Common myeloid progenitor, CD34-positive (primary cell): ENCODE measurements around the gene PPP1R11.

Experiments used
- CTCF ChIA-PET: fragments of 350-600 bp; sonication (Branson Sonifier 250); formaldehyde crosslinking; loops from one replicate; lab custom pipeline; 2021; ENCODE audit warnings: antibody characterized with exemption; lab: Charles Lee
- POLR2A ChIA-PET: fragments of 350-600 bp; sonication (Branson Sonifier 250); formaldehyde crosslinking; loops from one replicate; lab custom pipeline; 2021; ENCODE audit warnings: antibody characterized with exemption; lab: Charles Lee
- DNase-seq, 3 donors: peaks; one replicate each; pipeline versions ENCODE4 v3.0.0 to v3.0.0-alpha.2; 2013
- H3K27ac ChIP-seq, 2 experiments: 1 replicate in 1 of 2; 2 replicates in 1 of 2; pipeline ENCODE4 v1.7.0; 2013; ENCODE audit warnings: inconsistent platforms in 2 of 2, low read length in 2 of 2, mild to moderate bottlenecking in 2 of 2, low read depth in 1 of 2, moderate library complexity in 1 of 2; ENCODE audit not compliant: severe bottlenecking in 2 of 2, insufficient read depth in 1 of 2, poor library complexity in 1 of 2
- H3K27me3 ChIP-seq, 5 experiments: replicated peaks in 2 of 5; 1 replicate in 3 of 5; 2 replicates in 2 of 5; pipeline versions ENCODE4 v1.6.1 to v1.7.0; 2013; ENCODE audit warnings: low read length in 4 of 5, mild to moderate bottlenecking in 2 of 5, moderate library complexity in 2 of 5, inconsistent platforms in 1 of 5; ENCODE audit not compliant: insufficient read depth in 5 of 5, control insufficient read depth in 4 of 5
- H3K36me3 ChIP-seq, 4 experiments: 1 replicate in 2 of 4; 2 replicates in 2 of 4; pipeline versions ENCODE4 v1.6.1 to v1.7.0; 2013; ENCODE audit warnings: low read length in 3 of 4, control low read depth in 1 of 4, mild to moderate bottlenecking in 1 of 4; ENCODE audit not compliant: control insufficient read depth in 4 of 4, insufficient read depth in 4 of 4
- H3K4me1 ChIP-seq, 4 experiments: 1 replicate in 3 of 4; 2 replicates in 1 of 4; pipeline versions ENCODE4 v1.6.1 to v1.7.1; 2013; ENCODE audit warnings: low read length in 3 of 4, mild to moderate bottlenecking in 3 of 4, control low read depth in 1 of 4, inconsistent platforms in 1 of 4, moderate library complexity in 1 of 4; ENCODE audit not compliant: control insufficient read depth in 4 of 4, insufficient read depth in 4 of 4; ENCODE audit errors: control extremely low read depth in 1 of 4
- H3K4me3 ChIP-seq, 7 experiments: 1 replicate in 4 of 7; 2 replicates in 3 of 7; pipeline versions ENCODE4 v1.5.1 to v1.7.0; 2013; ENCODE audit warnings: mild to moderate bottlenecking in 7 of 7, low read length in 6 of 7, moderate library complexity in 6 of 7, inconsistent platforms in 2 of 7, low read depth in 2 of 7, control low read depth in 1 of 7; ENCODE audit not compliant: insufficient read depth in 4 of 7, control insufficient read depth in 1 of 7; ENCODE audit errors: extremely low read depth in 1 of 7
- H3K9me3 ChIP-seq, 5 experiments: 1 replicate in 4 of 5; 2 replicates in 1 of 5; pipeline versions ENCODE4 v1.6.1 to v1.7.1; 2013; ENCODE audit warnings: low read length in 4 of 5, mild to moderate bottlenecking in 2 of 5, inconsistent platforms in 1 of 5, low read depth in 1 of 5, moderate library complexity in 1 of 5; ENCODE audit not compliant: control insufficient read depth in 4 of 5, insufficient read depth in 2 of 5; ENCODE audit errors: control extremely low read depth in 1 of 5
- WGBS: methylation state at CpG from one replicate; pipeline ENCODE4 v1.1.5; 2013; ENCODE audit not compliant: insufficient coverage; 5-methylcytosine and 5-hydroxymethylcytosine counted together

Gene PPP1R11

GRCh38 chr6:30102414-30102969, 35.5 kb downstream of the PPP1R11 start:
- DNase-seq = peak in 1 of 3 donors; percentile 8
- POLR2A ChIA-PET = no interaction called here
- CTCF ChIA-PET = interaction anchor here (0.6 to 5.6 kb wide), 21 partner anchors 9 to 118 kb away, joined by 3 to 108 read pairs (median 5); partner anchors contain the start of genes RNF39, TRIM31 and TRIM40
- 8% methylated on average over 4 of the region's 15 CpGs for WGBS
- peak overlapping the region; percentile 23 to 69 (median 41) for H3K4me3 ChIP-seq
- H3K27me3 ChIP-seq = peaks cover 4 to 77% (median 45%) of the 10 kb centered on the region in 5 experiments
- H3K4me1 ChIP-seq = peaks cover 9 to 36% (median 35%) of the 10 kb centered on the region in 4 experiments
- H3K36me3 ChIP-seq = no peaks in the 10 kb centered on the region
- no peaks in the 10 kb centered on the region for H3K9me3 ChIP-seq
- H3K27ac ChIP-seq = no peak overlapping the region

GRCh38 chr6:30102970-30103871, 36.2 kb downstream of the PPP1R11 start:
- ChIA-PET POLR2A (no interaction called here), CTCF (interaction anchor here (0.6 to 5.6 kb wide), 26 partner anchors 10 to 117 kb away, joined by 3 to 108 read pairs (median 4); partner anchors contain the start of genes RNF39, TRIM15, TRIM31 and TRIM40)
- no peaks in the 10 kb centered on the region for H3K9me3 ChIP-seq
- DNase-seq = peak; percentile 86 to 92 (median 91)
- H3K36me3 ChIP-seq = no peaks in the 10 kb centered on the region
- H3K4me3 ChIP-seq = peak overlapping the region; percentile 0 to 72 (median 47)
- 1% methylated on average over 33 of the region's 36 CpGs for WGBS
- H3K4me1 ChIP-seq = peaks cover 9 to 36% (median 35%) of the 10 kb centered on the region in 4 experiments
- H3K27ac ChIP-seq = no peak overlapping the region
- H3K27me3 ChIP-seq = peaks cover 4 to 76% (median 45%) of the 10 kb centered on the region in 5 experiments

GRCh38 chr6:30103872-30104179, 36.8 kb downstream of the PPP1R11 start:
- ChIA-PET POLR2A (no interaction called here), CTCF (interaction anchor here (0.7 to 5.6 kb wide), 23 partner anchors 9 to 117 kb away, joined by 3 to 108 read pairs (median 5); partner anchors contain the start of genes RNF39, TRIM15, TRIM31 and TRIM40)
- peaks cover 9 to 36% (median 35%) of the 10 kb centered on the region in 4 experiments for H3K4me1 ChIP-seq
- peak overlapping the region in 3 of 7 experiments; percentile 47 to 72 (median 63) for H3K4me3 ChIP-seq
- H3K27ac ChIP-seq = no peak overlapping the region
- H3K36me3 ChIP-seq = no peaks in the 10 kb centered on the region
- peaks cover 4 to 72% (median 41%) of the 10 kb centered on the region in 5 experiments for H3K27me3 ChIP-seq
- H3K9me3 ChIP-seq = no peaks in the 10 kb centered on the region
- DNase-seq = no peak
- WGBS = 80% methylated on average over 1 of the region's 3 CpGs

- H3K4me1 ChIP-seq = peaks cover 9 to 36% (median 35%) of the 10 kb centered on the region in 4 experiments
- no peak overlapping the region for H3K27ac ChIP-seq
- no peaks in the 10 kb centered on the region for H3K36me3 ChIP-seq
- no peak overlapping the region for H3K4me3 ChIP-seq
- POLR2A ChIA-PET = no interaction called here
- WGBS = 100% methylated on average over 1 of the region's 2 CpGs
- no peak for DNase-seq
- H3K27me3 ChIP-seq = peaks cover 4 to 68% (median 41%) of the 10 kb centered on the region in 5 experiments
- CTCF ChIA-PET = interaction anchor here (0.9 to 5.6 kb wide), 13 partner anchors 8 to 116 kb away, joined by 3 to 108 read pairs (median 10); partner anchors contain the start of genes TRIM15, TRIM31 and TRIM40
- H3K9me3 ChIP-seq = no peaks in the 10 kb centered on the region
Measured at GRCh38 chr6:30104661-30105060, 37.7 kb downstream of the PPP1R11 start.

- ChIA-PET POLR2A (no interaction called here), CTCF (interaction anchor here (0.9 to 4.0 kb wide), 3 partner anchors 8 to 41 kb away, joined by 4 to 25 read pairs (median 16); no protein-coding TSS in a partner anchor)
- 57% methylated on average over 21 of the region's 27 CpGs for WGBS
- H3K36me3 ChIP-seq = no peaks in the 10 kb centered on the region
- H3K4me1 ChIP-seq = no peaks in the 10 kb centered on the region
- no peak for DNase-seq
- peaks cover 13 to 69% (median 31%) of the 10 kb centered on the region in 5 experiments for H3K27me3 ChIP-seq
- H3K4me3 ChIP-seq = no peak overlapping the region
- no peak overlapping the region for H3K27ac ChIP-seq
- H3K9me3 ChIP-seq = no peaks in the 10 kb centered on the region
Measured at GRCh38 chr6:30111266-30111856, 44.4 kb downstream of the PPP1R11 start.

- Histone ChIP-seq H3K9me3 (no peaks in the 10 kb centered on the region), H3K4me1 (no peaks in the 10 kb centered on the region), H3K36me3 (no peaks in the 10 kb centered on the region), H3K27me3 (peaks cover 13 to 65% (median 29%) of the 10 kb centered on the region in 5 experiments), H3K4me3 (no peak overlapping the region), H3K27ac (no peak overlapping the region)
- POLR2A ChIA-PET = no interaction called here
- 79% methylated on average over 10 of the region's 10 CpGs for WGBS
- CTCF ChIA-PET = interaction anchor here (1.1 to 4.0 kb wide), 3 partner anchors 10 to 28 kb away, joined by 3 to 25 read pairs (median 16); no protein-coding TSS in a partner anchor
- no peak for DNase-seq
Measured at GRCh38 chr6:30112402-30112994, 45.5 kb downstream of the PPP1R11 start.
